GM19351 (cell line): ENCODE data around the gene TRIM66.

ENCODE experiments used
- ATAC-seq: cut with Tn5 transposase; IDR thresholded peaks from one replicate; pipeline ENCODE4 v1.9.1; 2021; ENCODE audit warnings: mild to moderate bottlenecking, moderate library complexity; ENCODE audit not compliant: unreplicated experiment

The TRIM66 gene

GRCh38 chr11:8658321-8659057 is 24.0 kb downstream of the TRIM66 start:
- no peak for ATAC-seq

- no peak for ATAC-seq
These were observed 26.2 kb downstream of the TRIM66 start for GRCh38 chr11:8656291-8656690.

- no peak for ATAC-seq
These were observed 28.0 kb downstream of the TRIM66 start for GRCh38 chr11:8654503-8654902.

- no peak for ATAC-seq
These were observed 30.3 kb downstream of the TRIM66 start for GRCh38 chr11:8652140-8652539.

- no peak for ATAC-seq
These were observed 32.0 kb downstream of the TRIM66 start for GRCh38 chr11:8650401-8650990.

GRCh38 chr11:8649361-8649760 is 33.1 kb downstream of the TRIM66 start:
- ATAC-seq = no peak

- no peak for ATAC-seq
These were observed 35.6 kb downstream of the TRIM66 start for GRCh38 chr11:8646873-8647272.

GRCh38 chr11:8642196-8642841 is 40.1 kb downstream of the TRIM66 start:
- ATAC-seq = no peak

- no peak for ATAC-seq
These were observed 41.1 kb downstream of the TRIM66 start for GRCh38 chr11:8641332-8641731.

- no peak for ATAC-seq
These were observed 42.1 kb downstream of the TRIM66 start for GRCh38 chr11:8640267-8640906.

- no peak for ATAC-seq
These were observed 42.8 kb downstream of the TRIM66 start for GRCh38 chr11:8639655-8640054.

GRCh38 chr11:8638300-8638699 is 44.2 kb downstream of the TRIM66 start:
- ATAC-seq = no peak

- no peak for ATAC-seq
These were observed 46.3 kb downstream of the TRIM66 start for GRCh38 chr11:8636127-8636526.

- ATAC-seq = no peak
These were observed 48.0 kb downstream of the TRIM66 start for GRCh38 chr11:8634498-8634897.

GRCh38 chr11:8631395-8632118 is 50.9 kb downstream of the TRIM66 start:
- ATAC-seq = no peak

GRCh38 chr11:8624698-8625097 is 57.8 kb downstream of the TRIM66 start:
- ATAC-seq = no peak

GRCh38 chr11:8621147-8621546 is 61.3 kb downstream of the TRIM66 start:
- ATAC-seq = no peak

- no peak for ATAC-seq
These were observed 65.4 kb downstream of the TRIM66 start for GRCh38 chr11:8617063-8617462.

- ATAC-seq = no peak
These were observed 67.0 kb downstream of the TRIM66 start for GRCh38 chr11:8615291-8616032.

GRCh38 chr11:8614497-8614896 is 68.0 kb downstream of the TRIM66 start:
- ATAC-seq = no peak
